GM18951 (cell line): ENCODE data around the gene TJP3.

Source experiments
- POLR2A ChIP-seq: IDR thresholded peaks from 4 replicates; pipeline ENCODE4 v1.6.1; 2011; ENCODE audit warnings: mild to moderate bottlenecking; ENCODE audit not compliant: insufficient read length, insufficient read depth; ENCODE audit errors: extremely low read depth
- in situ Hi-C: fragments of 300-500 bp; cut with MboI; formaldehyde crosslinking; loops from one replicate; pipeline ENCODE4 v1.12.0; 2022; ENCODE audit warnings: low sequenced_read_pairs, mixed read lengths, inconsistent platforms; ENCODE audit not compliant: unreplicated experiment

The TJP3 gene

DNA sequence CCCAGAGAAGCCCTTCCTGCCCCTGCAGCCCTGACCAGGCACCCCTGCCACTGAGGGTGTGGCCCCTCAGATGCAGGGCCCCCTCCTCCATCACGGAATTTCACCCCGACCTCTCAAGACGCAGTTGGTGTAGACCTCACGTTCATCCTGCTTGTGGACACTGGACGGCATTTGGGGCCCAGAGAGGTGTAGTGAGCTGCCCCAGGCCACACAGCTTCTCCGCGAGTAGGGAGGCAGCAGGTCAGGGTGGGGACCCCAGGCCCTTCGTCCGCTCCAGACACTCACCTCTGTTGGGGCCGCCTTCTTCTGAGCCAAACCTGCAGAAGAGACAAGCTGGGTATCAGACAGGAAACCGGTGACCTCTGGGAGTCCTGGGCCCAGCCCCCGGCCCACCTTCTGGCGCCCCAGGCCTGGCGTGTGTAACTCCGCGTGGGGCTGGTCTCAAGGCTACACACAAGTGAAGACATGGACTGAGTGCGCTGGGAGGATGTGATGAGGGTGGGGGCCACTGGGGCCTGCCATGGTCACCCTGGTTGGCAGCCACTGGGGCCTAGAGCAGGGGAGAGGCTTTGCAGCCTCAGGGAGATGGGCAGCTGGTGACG, 41.0 kb upstream of the TJP3 start:
- TF ChIP-seq POLR2A = no peak
- in situ Hi-C loops = no loop called here

DNA sequence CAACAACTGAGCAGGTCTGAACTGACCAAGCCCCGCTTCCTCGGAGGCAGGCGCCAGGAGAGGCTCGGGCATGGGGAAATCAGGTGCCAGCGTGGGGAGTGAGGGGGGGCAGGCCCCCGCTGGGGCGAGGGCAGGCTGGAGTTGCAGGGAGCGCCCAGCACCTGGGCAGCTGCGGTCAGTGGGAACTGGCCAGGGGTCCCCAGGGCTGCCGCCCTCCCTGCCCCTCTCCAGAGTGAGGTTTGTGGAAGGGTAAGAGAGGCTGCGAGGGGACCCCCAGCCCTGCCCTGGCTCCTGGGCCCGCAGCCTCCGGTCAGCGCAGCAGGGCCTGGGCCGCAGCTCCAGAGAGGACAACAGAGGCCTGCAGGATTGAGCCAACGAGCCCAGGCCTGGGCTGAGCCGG, 40.4 kb upstream of the TJP3 start:
- in situ Hi-C loops = no loop called here
- no peak for TF ChIP-seq POLR2A

DNA sequence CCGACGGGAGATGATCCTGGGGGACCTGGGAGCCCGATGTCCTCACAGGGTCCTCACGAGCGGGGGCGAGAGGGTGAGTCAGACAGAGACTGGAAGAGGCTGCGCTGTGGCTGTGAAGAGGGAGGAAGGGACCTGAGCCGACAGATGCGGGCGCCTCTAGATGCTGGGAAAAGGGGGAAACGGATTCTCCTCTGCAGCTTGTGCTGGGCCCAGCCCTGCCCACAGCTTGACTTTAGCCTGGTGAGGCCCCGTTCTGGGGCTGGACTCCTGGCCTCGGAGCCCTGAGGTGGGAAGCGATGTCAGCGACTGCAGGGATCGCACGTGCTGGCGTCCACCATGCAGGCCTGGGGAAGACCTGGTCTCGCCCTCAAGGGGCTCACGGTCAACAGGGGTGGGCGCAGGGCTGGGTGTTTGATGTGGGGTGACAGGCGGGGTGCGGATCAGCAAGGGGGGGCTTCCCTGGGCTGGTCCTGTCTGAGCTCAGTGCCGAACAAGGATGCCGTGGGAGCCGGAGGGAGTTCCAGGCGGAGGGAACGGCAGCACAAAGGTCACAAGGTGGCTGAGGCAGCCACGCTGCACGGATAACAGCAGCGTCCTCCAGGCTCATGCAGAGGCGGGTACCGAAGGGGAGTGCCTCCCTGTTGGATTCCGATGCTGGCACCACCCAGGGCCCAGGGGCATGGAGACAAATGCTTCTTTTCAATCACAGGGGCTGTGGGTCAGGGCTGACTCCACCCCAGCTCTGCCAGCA, 39.7 kb upstream of the TJP3 start:
- in situ Hi-C loops = no loop called here

DNA sequence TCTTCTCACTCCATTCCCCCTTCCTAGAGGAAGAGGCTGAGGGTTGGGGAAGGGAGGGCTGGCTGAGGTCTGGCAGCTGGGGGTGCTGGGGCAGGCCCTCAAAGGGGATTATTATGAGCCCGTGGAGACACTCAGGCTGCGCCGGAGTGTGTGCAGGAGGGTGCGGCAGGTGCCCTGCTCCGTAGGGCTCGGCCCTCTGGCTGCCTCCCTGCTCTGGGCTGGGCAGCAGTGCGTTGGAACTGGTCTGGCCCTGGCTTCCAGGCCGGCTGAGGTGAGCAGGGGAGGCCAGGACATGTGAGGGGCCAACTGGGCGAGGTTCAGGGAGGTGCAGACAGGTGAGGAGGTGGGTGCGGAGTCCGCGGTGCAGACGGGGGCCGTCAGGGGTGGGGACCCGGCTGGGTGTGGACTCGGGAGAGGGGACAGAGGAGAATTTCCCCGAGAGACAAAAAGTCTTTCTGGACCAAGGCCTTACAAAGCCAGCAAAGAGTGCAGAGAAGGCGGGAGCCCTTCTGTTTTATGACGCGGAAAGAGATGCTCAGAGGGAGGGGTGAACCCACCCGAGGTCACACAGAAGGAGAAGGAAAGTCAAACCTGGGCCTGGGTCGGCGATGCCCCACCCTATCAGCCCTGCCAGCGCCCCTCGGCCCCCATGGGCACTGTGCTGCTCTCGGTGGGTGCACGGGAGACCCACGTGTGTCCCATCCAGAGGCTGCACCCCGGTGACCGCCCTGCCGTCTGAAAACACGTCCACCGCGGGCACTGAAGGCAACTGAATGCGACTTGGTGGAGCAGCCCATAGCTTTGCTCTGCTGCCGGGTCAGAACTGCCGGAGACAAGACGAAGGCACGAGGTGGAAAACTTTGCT, 38.9 kb upstream of the TJP3 start:
- in situ Hi-C loops = no loop called here
- TF ChIP-seq POLR2A = no peak

More for the DNA sequence above, 39.7 kb upstream of the TJP3 start:
- TF ChIP-seq POLR2A = no peak

DNA sequence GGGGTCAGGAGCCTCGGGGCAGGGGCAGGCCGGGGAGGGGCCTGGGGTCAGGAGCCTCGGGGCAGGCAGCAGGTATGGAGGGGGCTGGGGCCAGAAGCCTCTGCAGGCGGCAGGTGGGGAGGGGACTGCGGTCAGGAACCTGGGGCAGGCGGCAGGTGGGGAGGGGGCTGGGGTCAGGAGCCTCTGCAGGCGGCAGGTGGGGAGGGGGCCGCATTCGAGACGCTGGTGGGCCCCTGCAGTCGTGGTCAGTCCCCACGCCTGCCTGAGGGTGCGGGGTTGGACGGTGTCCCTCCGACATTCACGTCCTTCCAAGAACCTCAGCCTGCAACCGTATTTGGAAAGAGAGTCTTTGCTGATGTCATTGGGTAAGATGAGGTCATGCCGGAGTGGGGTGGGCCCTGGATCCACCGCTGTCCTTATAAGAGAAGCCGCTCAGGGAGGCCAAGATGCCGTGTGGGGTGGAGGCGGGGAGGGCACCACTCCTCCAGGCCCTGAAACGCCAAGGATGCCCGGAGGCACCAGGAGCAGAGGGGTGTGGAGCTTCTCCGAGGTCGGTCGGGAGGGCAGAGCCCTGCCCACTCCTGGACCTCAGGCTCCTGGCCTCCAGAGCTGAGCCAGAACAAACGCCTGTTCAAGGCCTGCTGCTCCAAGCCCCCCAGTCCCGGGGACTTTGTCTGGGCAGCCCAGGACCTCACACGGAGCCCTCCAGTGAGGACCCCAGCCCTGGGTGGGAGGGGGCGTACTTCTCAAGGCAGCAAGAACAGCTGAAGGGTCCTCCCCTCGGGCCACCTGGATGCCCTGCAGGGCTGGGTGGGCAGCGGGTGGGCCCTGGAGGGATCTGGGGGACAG, 38.0 kb upstream of the TJP3 start:
- TF ChIP-seq POLR2A = no peak
- in situ Hi-C loops = no loop called here

DNA sequence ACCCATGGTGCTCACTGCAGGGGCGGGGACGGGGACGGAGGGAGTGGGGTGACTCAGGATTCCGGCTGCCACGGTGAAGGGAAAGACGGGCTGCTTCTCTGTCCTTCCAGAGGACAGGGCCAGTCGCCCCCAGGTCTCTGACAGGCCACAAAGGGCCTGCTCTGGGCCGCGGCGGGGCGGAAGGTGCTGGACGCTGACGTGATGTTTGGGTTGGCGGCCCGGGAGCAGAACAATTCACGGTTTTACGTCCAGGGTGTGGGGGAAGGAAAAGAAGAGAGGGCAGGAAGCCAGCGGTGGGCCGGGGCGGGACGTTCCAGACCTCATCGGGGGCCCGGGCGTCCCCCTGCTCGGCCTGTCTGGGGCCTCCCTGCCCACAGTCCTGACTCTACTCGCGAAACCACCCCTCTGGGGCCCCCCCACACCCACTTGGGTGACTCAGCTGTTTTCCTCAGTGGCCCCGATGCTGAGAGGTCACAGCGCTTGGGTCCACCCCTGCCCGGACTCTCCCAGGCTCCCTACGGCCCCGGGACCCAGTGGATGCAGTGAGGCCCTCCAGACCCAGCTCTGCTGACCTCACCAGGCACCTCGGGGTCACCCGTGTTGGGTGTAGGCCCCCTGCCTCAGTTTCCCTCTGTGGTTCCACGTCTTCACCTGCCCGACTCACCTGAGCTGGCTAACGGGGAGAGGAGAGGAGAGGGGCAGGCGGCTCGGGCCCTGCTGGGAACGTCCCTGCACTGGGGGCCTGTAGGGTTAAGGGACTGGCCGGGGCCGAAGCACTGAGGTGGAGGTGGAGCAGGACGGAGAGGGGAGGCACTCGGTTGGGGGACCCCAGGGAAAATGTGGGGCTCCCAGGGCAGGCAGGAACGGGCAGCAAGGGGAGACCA, 37.1 kb upstream of the TJP3 start:
- in situ Hi-C loops = no loop called here
- no peak for TF ChIP-seq POLR2A

DNA sequence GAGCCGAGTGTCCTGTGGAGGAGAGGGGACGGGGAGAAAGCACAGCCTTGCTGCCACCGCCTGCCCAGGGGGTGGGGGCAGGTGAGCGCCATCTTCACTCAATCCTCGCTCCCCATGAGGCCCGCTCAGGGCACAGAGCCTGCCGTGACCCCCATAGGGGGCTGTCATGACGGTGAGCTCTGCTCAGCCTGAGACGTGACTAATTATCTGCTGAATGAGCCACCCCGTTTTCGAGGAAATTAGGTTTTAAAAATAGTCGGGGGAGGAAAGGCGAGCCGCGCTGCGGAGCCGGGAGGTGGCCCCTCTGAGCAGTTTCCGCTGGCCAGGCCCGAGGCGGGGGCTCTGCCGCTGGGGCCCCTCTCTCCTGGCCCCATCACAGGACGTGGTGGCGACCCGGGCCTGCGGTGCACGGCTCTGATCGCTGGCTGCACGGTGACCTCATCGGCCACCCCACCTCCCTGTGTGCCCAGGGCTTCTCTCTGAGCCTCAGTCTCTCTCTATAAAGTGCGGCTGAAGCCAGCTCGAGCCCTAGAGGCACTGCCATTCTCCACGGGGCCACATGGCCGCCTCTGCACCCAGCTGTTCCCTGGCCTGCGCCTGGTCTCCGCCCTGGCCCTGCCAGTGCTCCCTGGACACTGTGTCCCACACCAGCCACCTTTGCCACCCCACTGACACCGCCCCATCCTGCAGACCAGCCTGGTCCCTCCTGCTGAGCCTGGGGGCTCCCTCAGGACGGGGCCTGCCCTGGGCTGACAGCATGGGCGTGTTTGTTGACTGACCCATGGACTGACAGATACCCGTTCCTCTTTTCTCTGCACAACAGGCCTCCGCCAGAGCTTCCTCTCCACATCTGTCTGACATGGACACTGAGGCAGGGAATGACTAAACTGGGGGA, 36.3 kb upstream of the TJP3 start:
- in situ Hi-C loops = no loop called here
- no peak for TF ChIP-seq POLR2A

DNA sequence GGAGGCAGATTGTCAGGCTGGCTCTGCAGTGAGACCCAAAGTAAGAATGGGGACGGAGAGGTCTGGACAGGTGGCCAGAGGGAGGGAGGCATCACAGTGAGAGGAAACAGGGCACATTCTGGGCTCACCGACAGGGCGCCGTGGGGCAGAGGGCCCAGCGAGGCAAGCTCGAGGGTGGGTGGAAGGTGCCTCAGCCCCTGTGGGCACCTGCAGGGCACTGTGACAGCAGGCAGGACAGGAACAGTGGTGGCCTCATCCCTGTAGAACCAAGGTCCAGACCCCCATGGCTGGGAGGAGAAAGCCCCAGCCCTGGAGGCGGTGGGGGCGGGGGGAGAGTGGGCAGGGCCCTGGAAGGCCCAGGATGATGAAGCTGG, 35.6 kb upstream of the TJP3 start:
- no peak for TF ChIP-seq POLR2A
- in situ Hi-C loops = no loop called here

DNA sequence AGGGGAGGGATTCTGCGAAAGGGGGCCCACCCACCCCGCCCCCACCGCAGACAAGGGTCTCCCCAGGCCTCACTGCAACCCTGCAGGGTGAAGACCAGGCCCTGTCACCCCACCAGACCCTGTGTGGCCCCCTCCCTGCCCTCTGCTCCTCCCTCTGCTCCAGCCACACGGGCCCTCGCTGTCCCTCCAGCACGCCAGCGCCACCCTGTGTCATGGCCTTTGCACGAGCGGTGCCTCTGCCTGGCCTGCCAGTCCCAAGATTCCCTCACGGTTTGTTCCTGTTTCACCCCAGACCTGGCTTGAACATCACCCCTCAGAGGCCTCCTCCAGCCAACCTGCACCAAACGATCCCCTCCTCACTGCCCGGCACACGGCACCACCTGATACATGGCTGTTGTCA, 35.2 kb upstream of the TJP3 start:
- TF ChIP-seq POLR2A = no peak
- in situ Hi-C loops = no loop called here

DNA sequence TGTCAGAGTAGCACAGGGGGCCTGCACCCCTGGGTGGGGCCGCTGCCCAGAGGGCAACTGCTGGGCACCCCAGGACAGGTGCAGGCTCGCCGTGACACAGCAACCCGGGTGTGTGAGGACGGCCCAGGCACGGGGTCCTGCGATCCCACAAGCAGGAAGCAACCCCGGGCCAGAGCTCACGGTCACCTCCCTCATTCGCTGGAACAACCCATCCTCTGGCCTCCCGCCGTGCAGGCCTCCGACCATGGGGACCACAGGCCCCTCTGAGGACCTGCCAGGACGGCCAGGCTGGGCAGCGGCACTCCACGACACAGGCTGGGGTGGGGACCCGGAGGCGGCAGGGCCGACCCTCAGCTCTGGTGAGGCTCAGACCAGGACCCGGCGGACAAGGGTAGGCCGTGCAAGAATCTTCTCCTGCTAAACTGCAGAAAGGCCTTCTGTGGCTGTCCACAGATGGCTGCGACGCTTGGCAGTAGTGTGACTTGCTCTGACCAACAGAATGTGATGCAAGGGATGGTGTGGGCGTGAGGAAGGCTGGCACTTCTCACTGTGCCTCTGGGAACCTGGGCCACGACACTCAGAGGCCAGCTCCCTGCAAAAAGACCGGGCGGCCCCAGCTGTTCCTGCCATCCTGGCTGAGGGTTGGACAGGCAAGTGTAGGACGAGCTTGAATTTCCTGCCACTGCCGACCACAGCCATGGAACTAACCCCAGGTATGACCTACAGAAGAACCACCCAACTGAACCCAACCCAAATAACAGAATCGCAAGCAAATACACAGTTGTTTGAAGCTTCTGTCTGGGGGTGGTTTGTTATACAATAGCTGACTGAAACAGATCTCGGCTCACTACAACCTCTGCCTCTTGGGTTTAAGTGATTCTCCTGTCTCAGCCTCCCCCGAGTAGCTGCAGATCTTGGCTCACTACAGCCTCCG, 34.4 kb upstream of the TJP3 start:
- no peak for TF ChIP-seq POLR2A
- in situ Hi-C loops = no loop called here
